GM18867 (cell line): ENCODE data around the gene SYNE1.
"Not testable (repeated sequence)": the region's sequence is repeated elsewhere in the genome, so short reads cannot be mapped to it uniquely, and the experiment has no call there.

ENCODE experiments used
- ATAC-seq: cut with Tn5 transposase; IDR thresholded peaks from one replicate; pipeline ENCODE4 v1.9.1; 2021; ENCODE audit warnings: mild to moderate bottlenecking, moderate library complexity; ENCODE audit not compliant: unreplicated experiment

The SYNE1 gene

GRCh38 chr6:152492281-152492680, 144.9 kb downstream of the SYNE1 start:
- not testable (repeated sequence) for ATAC-seq

GRCh38 chr6:152491501-152491900, 145.7 kb downstream of the SYNE1 start:
- not testable (repeated sequence) for ATAC-seq

GRCh38 chr6:152490971-152491378, 146.2 kb downstream of the SYNE1 start:
- ATAC-seq = not testable (repeated sequence)

- no peak for ATAC-seq
These were observed 152.4 kb downstream of the SYNE1 start for GRCh38 chr6:152484806-152485205.

GRCh38 chr6:152482289-152482688, 154.9 kb downstream of the SYNE1 start:
- ATAC-seq = no peak

- ATAC-seq = no peak
These were observed 158.7 kb downstream of the SYNE1 start for GRCh38 chr6:152478377-152479010.

GRCh38 chr6:152474354-152474753, 162.8 kb downstream of the SYNE1 start:
- ATAC-seq = no peak

- no peak for ATAC-seq
These were observed 164.8 kb downstream of the SYNE1 start for GRCh38 chr6:152472325-152472724.

- no peak for ATAC-seq
These were observed 165.5 kb downstream of the SYNE1 start for GRCh38 chr6:152471456-152472265.

- ATAC-seq = no peak
These were observed 174.0 kb downstream of the SYNE1 start for GRCh38 chr6:152463164-152463563.

- no peak for ATAC-seq
These were observed 174.4 kb downstream of the SYNE1 start for GRCh38 chr6:152462716-152463115.

- no peak for ATAC-seq
These were observed 175.6 kb downstream of the SYNE1 start for GRCh38 chr6:152461556-152461955.

GRCh38 chr6:152458648-152459644, 178.2 kb downstream of the SYNE1 start:
- no peak for ATAC-seq

GRCh38 chr6:152457949-152458624, 179.1 kb downstream of the SYNE1 start:
- no peak for ATAC-seq

- no peak for ATAC-seq
These were observed 183.2 kb downstream of the SYNE1 start for GRCh38 chr6:152454003-152454402.

GRCh38 chr6:152453421-152453820, 183.7 kb downstream of the SYNE1 start:
- ATAC-seq = no peak

GRCh38 chr6:152452639-152453038, 184.5 kb downstream of the SYNE1 start:
- ATAC-seq = no peak

- no peak for ATAC-seq
These were observed 186.6 kb downstream of the SYNE1 start for GRCh38 chr6:152450519-152450918.

- no peak for ATAC-seq
These were observed 195.3 kb downstream of the SYNE1 start for GRCh38 chr6:152441902-152442301.

- ATAC-seq = no peak
These were observed 201.3 kb downstream of the SYNE1 start for GRCh38 chr6:152435816-152436215.

GRCh38 chr6:152432758-152433157, 204.4 kb downstream of the SYNE1 start:
- ATAC-seq = no peak
